Stomach (tissue), 9 donors: ENCODE data around the gene PRKG2. TPM values are rescaled to one million over a fixed set of nuclear protein-coding genes. Genes with fewer than 3 reads are reported as not detected.
"Not testable (repeated sequence)": the region's sequence is repeated elsewhere in the genome, so short reads cannot be mapped to it uniquely, and the experiment has no call there.

Source experiments
- DNase-seq, 2 donors: peaks; one replicate each; pipeline versions ENCODE4 v3.0.0 to v3.0.0-alpha.2; 2013 to 2019
- H3K27ac ChIP-seq, 5 donors: fragments of 200-600 bp in 4 of 5; sonication (generic) in 4 of 5; one replicate each; pipeline ENCODE4 v1.5.1; 2013 to 2019; ENCODE audit warnings: mild to moderate bottlenecking in 1 of 5, moderate library complexity in 1 of 5
- H3K27me3 ChIP-seq, 3 donors: fragments of 200-600 bp; sonication (generic); one replicate each; pipeline ENCODE4 v1.5.1; 2017 to 2019; ENCODE audit warnings: mixed run types in 1 of 3
- H3K36me3 ChIP-seq, 4 donors: fragments of 200-600 bp; sonication (generic); 1 replicate in 3 of 4; 2 replicates in 1 of 4; pipeline ENCODE4 v1.5.1; 2016 to 2019
- H3K4me1 ChIP-seq, 4 donors: fragments of 200-600 bp; sonication (generic); one replicate each; pipeline ENCODE4 v1.5.1; 2016 to 2019
- H3K4me3 ChIP-seq, 4 donors: fragments of 200-600 bp; sonication (generic) in 3 of 4; one replicate each; pipeline ENCODE4 v1.5.1; 2016 to 2019; ENCODE audit warnings: mild to moderate bottlenecking in 1 of 4
- H3K9me3 ChIP-seq, 4 donors: fragments of 200-600 bp; sonication (generic); one replicate each; pipeline ENCODE4 v1.5.1; 2016 to 2019
- CTCF ChIP-seq, 7 experiments: fragments of 450-650 bp in 4 of 7; fragments of 200-600 bp in 3 of 7; sonication (generic) in 3 of 7; IDR thresholded peaks; one replicate each; pipeline ENCODE4 v1.5.1; 2016 to 2019; ENCODE audit warnings: antibody characterized with exemption in 7 of 7, control low read depth in 2 of 7, mild to moderate bottlenecking in 1 of 7
- EP300 ChIP-seq: sonication (generic); formaldehyde crosslinking; IDR thresholded peaks from one replicate; pipeline ENCODE4 v1.6.1; 2017; ENCODE audit warnings: antibody characterized with exemption
- POLR2A ChIP-seq, 4 donors: fragments of 450-650 bp; IDR thresholded peaks; one replicate each; pipeline ENCODE4 v1.6.1; 2016; ENCODE audit warnings: antibody characterized with exemption in 4 of 4, control low read depth in 2 of 4, mild to moderate bottlenecking in 1 of 4, moderate library complexity in 1 of 4
- POLR2AphosphoS5 ChIP-seq, 3 donors: sonication (generic); formaldehyde crosslinking; IDR thresholded peaks; one replicate each; pipeline ENCODE4 v1.6.1; 2016; ENCODE audit warnings: antibody characterized with exemption in 3 of 3
- WGBS, 5 donors: extraction: QIAGEN DNeasy Blood & Tissue Kit in 3 of 5; methylation state at CpG; one replicate each; pipeline versions ENCODE4 v1.1.5 to v1.1.7; 2013 to 2018; 5-methylcytosine and 5-hydroxymethylcytosine counted together
- intact Hi-C: fragments of 100-400 bp; cut with DNase I; formaldehyde crosslinking; loops from one replicate; pipeline ENCODE4 v1.15.1; 2023; ENCODE audit warnings: low total_unique reads
- polyA plus RNA-seq, 3 donors: library from polyadenylated mRNA; stranded (reverse); fragments of 200-250 nt; gene quantifications; one replicate each; pipeline ENCODE4 v1.2.3, GENCODE V29; 2013
- total RNA-seq, 5 donors: library from RNA; depleted of rRNA; stranded (reverse); fragments of >200 nt; gene quantifications; one replicate each; pipeline versions ENCODE4 v1.1.0 to v1.2.3, GENCODE V29; 2014 to 2016
- donor health status: healthy with polysubstance abuse.
- donor health status: Bipolar disorder and iron deficiency.
- donor health status: healthy.

Gene PRKG2
- total and polyA plus RNA-seq, 8 donors = 0.19 to 2.9 (median 0.58) TPM; not detected in 3

GRCh38 chr4:81227968-81228367 lies 12.9 kb upstream of the PRKG2 start:
- WGBS, 5 donors = 71 to 81% (median 71%) methylated on average over 6 of the region's 6 CpGs
- no peaks in the 10 kb centered on the region for H3K27me3 ChIP-seq
- no peak overlapping the region for H3K27ac ChIP-seq
- no peaks in the 10 kb centered on the region for H3K4me1 ChIP-seq
- DNase-seq = no peak
- TF ChIP-seq POLR2AphosphoS5 (IDR thresholded peaks at IDR 0.05) (no peak), EP300 (no peak), POLR2A (IDR thresholded peaks at IDR 0.05) (no peak), CTCF (IDR thresholded peaks at IDR 0.05) (no peak)
- H3K4me3 ChIP-seq = no peak overlapping the region
- peaks cover 0 to 12% (median 9%) of the 10 kb centered on the region in 4 donors for H3K9me3 ChIP-seq
- intact Hi-C loops = no loop called here
- H3K36me3 ChIP-seq = no peaks in the 10 kb centered on the region

DNA sequence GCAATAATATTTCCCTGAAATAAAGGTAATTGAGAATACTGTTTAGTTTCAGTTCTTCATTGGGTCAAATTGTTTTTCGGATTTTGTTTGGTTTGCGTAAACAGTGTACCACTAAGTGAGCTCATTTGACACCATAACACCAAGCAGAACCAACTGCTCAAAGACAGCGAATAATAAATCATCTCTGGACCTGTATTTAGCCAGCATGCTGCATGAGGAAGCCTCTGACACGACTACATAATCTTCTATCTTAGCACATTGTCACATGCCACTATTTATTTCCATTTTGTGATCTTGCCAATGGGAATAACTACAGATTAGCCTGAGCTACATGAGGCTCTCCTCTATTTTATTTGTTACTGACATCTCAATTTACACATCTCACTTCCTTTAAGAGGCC lies 12.1 kb upstream of the PRKG2 start:
- Histone ChIP-seq H3K4me3 (no peak overlapping the region), H3K4me1 (no peaks in the 10 kb centered on the region), H3K27me3 (no peaks in the 10 kb centered on the region), H3K36me3 (no peaks in the 10 kb centered on the region), H3K27ac (no peak overlapping the region), H3K9me3 (peaks cover 0 to 12% (median 9%) of the 10 kb centered on the region in 4 donors)
- no peak for TF ChIP-seq POLR2A (IDR thresholded peaks at IDR 0.05)
- no peak for TF ChIP-seq EP300
- no peak for TF ChIP-seq POLR2AphosphoS5 (IDR thresholded peaks at IDR 0.05)
- TF ChIP-seq CTCF (IDR thresholded peaks at IDR 0.05) = no peak
- WGBS, 5 donors = 48 to 76% (median 67%) methylated on average over 4 of the region's 4 CpGs
- intact Hi-C loops = no loop called here
- DNase-seq = no peak

DNA sequence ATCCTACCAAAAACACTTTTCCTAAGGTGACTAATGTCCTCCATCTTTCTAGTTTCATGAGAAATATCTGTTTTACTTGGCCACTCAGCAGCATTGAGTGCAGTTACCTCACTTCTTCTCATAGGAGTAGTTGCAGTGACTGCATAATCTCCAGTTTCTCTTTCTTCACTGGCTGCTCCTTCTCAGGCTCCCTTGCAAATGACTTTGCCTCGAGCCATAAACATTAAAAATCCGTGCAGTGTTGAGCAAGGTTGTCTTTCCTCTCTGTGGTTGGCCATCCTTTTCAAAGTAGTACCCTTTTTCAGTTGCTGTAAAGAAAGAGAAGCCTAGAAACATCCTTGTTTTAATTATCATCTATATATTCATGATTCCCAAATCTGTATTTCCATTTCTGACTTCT lies 10.2 kb upstream of the PRKG2 start:
- Histone ChIP-seq H3K4me3 (no peak overlapping the region), H3K27ac (no peak overlapping the region), H3K36me3 (no peaks in the 10 kb centered on the region), H3K27me3 (no peaks in the 10 kb centered on the region), H3K4me1 (no peaks in the 10 kb centered on the region), H3K9me3 (no peaks in the 10 kb centered on the region)
- 42 to 59% (median 54%) methylated on average over 2 of the region's 2 CpGs for WGBS, 5 donors
- no peak for DNase-seq
- intact Hi-C loops = no loop called here
- TF ChIP-seq POLR2A (IDR thresholded peaks at IDR 0.05) (no peak), POLR2AphosphoS5 (IDR thresholded peaks at IDR 0.05) (no peak), CTCF (IDR thresholded peaks at IDR 0.05) (no peak), EP300 (no peak)

- H3K27ac ChIP-seq, intact Hi-C loops, DNase-seq: not testable (repeated sequence)
These were observed 7.1 kb upstream of the PRKG2 start for GRCh38 chr4:81222082-81222472.

GRCh38 chr4:81221303-81222081 lies 6.5 kb upstream of the PRKG2 start:
- intact Hi-C loops = no loop called here
- DNase-seq = no peak
- WGBS, 5 donors = 76 to 86% (median 80%) methylated on average over 3 of the region's 3 CpGs

More at GRCh38 chr4:81222082-81222472, 7.1 kb upstream of the PRKG2 start:
- peaks cover 0 to 19% (median 0%) of the 10 kb centered on the region in 3 donors for H3K27me3 ChIP-seq
- H3K4me1 ChIP-seq, H3K9me3 ChIP-seq, H3K4me3 ChIP-seq, H3K36me3 ChIP-seq: not testable (repeated sequence)

More at GRCh38 chr4:81221303-81222081, 6.5 kb upstream of the PRKG2 start:
- H3K27me3 ChIP-seq = peaks cover 0 to 21% (median 0%) of the 10 kb centered on the region in 3 donors
- TF ChIP-seq POLR2A (IDR thresholded peaks at IDR 0.05) (no peak), POLR2AphosphoS5 (IDR thresholded peaks at IDR 0.05) (no peak), CTCF (IDR thresholded peaks at IDR 0.05) (no peak), EP300 (no peak)
- no peak overlapping the region for H3K4me3 ChIP-seq
- no peaks in the 10 kb centered on the region for H3K36me3 ChIP-seq
- no peak overlapping the region for H3K27ac ChIP-seq
- H3K9me3 ChIP-seq = no peaks in the 10 kb centered on the region
- H3K4me1 ChIP-seq = no peaks in the 10 kb centered on the region
